ENCODE measurements around the gene HOXA10.

Gene HOXA10

DNA sequence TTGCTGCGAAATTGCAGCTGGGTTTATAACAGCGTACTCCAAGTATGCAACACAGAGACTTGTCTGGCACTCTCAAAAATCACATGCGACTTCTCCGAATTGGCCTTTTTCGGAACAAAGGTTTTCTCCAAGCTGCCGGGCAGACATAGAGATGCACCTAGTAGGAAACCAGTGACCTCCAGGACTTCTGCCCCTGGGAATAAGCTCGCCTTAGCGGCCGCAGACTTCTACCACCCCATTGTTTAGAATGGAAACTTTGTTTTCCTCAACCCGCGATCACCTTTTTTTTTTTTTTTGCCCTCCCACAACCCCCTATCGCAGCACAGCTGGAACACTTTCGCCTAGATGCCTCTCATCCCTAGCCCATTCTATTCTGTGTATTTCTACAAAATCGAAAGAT lies 4.9 kb upstream of the HOXA10 start:
- DNase-seq (ENCODE audit: low spot score), result no peak

DNA sequence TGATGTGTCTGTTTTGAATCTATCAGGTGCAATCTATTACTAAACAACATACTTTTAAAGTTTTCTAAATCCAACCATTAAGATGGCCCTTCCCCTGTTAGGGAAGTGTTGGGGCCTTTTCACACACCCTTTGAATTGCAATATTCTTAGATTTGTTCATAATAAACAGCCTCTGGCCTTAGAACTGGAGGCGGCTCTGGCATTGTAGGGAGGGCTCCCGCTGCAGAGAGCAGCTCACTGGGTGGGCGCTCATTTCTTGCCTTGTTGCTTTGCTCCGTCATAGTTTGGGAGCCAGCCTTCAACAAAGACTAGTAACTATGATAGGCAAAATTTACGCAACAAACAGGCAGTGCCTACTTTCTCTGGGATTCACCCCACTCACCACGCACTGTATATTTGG lies 4.2 kb upstream of the HOXA10 start:
- DNase-seq (ENCODE audit: low spot score), result no peak

DNA sequence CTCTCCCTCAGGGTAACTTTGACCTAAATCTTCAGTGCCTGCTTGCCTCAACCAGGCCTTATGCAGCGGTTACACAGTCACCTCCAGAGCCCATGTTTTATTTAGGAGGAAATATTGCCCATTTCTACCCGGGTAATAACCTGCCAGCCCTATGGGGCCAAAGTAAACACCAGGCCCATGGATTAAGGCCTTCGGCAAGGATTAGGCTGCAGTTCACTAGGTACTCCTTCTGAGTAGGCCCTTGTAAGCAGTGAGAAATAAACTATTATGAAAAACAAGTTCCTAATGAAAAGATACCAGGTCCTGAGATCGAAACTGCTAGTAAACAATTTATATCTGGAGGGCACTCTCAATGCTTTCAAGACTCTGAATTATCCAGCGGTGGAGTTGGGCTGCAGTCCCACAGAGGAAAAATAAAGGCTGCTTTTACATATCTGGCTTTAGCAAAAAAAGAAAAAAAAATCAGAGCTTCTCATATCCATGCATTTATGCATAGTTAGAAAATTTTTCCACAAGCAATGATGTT lies 3.7 kb upstream of the HOXA10 start:
- no peak for DNase-seq (ENCODE audit: low spot score)

DNA sequence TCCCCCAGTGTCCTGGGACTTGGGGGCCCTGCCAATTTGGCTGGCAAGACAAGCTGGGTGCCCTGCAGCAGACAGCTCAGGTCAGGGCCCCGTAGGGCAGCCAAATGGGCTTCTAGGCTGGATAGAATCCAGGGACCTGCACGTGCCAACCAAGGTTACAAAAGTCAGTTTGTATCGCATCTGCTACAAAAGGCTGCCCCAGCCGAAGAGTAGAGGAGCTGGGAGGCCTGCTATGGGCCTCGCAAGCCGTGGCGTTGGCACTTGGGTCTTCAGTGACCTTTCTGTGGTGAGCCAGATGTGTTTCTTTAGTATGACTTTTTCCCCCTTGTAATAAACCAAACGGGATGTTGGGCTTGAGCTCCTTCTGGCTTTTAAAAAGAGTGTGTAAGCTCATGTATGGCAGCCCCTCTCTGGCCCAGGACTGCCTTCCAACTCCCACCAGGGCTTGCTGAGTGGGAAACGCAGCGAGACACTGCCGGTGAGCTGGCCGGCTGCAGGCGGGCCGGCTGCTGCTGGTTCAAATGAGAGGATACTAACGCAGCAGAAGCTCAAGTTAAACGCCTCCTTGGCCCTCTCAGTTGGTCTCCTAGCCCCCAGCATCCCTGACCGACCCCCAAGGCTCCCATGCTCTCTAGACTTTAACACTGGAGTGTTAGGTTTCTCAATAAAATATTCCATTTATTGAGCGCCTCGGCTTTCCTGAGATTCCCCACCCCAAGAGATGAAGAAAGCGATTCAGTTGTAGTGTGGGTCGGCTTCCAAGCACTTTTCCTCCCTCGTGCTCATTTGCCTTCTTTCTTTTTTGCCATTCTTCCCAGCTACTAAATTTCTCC lies 3.1 kb upstream of the HOXA10 start:
- DNase-seq (ENCODE audit: low spot score), result no peak

DNA sequence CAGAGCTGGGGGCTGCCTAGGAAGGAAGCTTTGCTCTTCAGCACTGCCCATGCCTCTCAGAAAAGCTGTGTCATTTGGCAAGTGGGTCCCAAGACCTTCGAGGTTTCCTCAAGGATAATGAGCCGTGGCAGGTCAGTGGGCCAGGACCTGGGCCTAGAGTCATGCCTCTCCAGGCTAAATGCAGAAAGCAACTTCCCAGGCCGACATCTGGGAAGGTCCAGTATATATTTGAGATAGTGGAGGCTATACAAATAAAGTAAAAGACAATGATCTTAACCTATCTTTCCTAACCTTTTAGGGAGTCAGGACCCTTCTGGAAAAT lies 2.4 kb upstream of the HOXA10 start:
- DNase-seq (ENCODE audit: low spot score), result no peak

DNA sequence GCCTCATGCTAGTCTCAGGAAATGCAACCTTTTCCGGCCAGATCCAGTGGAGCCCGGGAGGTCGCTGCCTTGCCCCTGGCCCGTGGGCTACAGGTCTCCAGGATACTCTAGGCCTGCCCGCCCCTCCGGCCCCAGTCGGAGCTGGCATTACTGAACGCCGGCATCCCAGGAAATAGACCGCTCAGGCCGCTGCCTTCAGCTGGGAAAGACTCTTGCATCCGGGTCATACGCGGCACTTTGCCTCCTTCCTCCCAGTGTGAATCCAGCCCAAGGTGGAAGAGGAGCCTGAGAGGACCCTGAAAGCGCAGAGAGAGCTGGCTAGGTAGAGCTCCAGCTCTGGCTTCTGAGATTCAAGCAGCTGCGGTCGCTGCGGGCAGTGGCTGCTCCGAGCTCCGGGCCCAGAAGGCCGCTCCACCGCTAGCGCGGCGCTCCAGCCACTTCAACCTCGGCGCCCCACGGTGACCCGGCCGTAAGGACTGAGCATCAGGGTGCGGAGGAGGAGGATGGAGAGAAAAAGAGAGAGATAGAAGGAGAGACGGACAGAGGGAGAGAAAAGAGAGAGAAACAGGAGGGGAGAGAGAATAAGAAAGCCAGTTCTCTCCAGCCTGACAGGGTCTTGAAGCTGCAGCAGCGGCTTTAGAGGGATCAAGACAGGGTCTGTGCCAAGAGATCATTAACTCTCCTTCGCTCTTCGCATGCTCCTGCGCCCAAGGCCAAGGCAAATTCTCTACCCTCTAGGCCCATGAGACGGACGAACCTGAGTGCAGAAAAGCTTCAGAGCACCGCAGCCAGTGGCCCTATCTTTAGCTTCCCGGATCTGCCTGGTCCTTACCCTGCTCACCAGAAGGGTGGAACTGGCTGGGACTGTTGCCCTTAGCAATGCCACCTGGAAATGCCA lies 1.8 kb upstream of the HOXA10 start:
- DNase-seq (ENCODE audit: low spot score), result no peak

DNA sequence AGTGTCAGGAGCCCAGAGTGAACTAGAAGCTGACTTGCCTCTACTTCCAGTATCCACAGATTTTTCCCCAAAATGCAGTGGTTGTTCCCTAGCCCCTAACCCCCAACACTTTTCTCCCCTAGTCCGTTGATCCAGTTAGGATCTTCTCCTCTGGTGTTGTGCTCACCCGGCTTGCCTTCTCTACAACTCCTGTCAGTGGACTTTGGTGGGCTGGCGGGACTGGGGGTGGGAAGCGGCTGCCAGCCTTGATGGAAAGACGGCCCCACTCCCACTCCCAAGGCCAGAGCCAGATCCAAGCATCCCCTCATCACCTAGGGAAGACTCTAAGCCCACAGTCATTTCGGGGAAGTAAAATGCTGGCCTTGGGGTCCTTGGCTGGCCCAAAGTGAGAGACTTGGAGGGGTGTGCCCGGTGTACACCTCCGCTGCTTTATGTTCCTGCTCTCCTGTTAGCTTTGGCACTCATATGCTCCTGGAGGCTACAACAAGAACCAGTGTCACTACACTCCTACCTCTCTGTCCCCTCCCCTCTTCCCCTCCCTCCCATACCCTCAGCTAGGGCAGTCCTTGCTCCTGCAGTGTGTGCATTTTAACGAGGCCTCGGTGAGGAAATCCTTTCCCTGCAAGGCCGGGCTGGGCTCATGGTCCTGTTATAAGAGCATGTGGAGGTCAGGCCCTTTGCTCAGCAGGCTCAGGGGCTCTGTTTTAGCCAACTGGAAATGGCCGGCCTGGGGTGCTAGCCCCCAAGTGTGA lies 930 bp upstream of the HOXA10 start:
- DNase-seq (ENCODE audit: low spot score), result no peak

DNA sequence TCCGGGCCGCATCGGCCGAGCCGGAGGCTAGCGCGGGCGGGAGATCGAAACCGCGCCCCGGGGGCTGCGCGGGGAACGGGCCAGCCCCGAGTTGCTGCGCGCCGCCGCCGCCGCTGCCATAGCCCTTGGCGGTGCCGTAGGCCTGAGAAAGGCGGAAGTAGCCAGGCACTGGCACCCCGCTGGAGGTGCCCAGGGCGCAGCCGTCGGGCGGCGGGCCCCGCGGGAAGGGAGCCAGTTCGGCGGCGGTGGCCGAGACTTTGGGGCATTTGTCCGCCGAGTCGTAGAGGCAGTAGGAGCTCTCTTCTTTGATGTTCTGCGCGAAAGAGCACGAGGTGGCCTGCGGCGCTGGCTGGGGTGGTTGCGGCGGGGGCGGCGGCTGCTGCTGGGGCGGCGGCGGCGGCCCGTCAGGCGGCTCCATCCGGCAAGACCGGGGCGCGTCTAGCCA lies 587 bp downstream of the HOXA10 start:
- no peak for DNase-seq (ENCODE audit: low spot score)

DNA sequence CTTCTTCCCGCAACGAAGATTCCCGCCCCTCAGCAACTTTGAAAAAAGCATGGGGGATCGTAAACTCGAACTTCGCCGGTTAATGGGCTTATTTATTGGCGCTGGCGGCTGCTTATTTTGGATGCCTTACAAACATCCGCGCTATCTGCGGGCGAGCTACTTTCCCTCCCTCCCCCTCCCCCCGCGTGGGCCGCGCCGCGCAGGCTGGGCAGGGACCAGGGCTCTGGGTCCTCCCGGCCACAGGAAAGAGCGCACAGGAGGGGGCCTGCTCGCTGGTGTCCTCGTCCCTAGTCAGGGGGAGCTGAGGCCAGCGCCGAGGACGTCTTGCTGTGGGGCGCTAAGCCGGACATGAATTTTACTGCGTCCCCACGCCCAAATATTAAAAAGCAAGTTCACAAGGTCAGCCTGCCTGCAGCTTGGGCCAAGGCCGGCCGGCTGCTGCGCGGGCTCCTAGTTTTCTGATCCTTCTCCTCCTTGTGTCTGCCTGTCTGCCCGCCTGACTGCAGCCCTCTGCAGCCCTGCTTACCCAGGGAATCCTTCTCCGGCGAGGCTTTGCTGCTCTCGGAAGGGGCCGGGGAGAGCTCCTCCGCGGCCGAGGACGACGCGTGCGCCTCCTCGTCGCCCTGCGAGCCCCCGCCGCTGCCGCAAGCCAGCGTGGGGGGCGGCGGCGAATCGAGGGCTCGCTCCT lies 1.2 kb downstream of the HOXA10 start:
- no peak for DNase-seq (ENCODE audit: low spot score)

DNA sequence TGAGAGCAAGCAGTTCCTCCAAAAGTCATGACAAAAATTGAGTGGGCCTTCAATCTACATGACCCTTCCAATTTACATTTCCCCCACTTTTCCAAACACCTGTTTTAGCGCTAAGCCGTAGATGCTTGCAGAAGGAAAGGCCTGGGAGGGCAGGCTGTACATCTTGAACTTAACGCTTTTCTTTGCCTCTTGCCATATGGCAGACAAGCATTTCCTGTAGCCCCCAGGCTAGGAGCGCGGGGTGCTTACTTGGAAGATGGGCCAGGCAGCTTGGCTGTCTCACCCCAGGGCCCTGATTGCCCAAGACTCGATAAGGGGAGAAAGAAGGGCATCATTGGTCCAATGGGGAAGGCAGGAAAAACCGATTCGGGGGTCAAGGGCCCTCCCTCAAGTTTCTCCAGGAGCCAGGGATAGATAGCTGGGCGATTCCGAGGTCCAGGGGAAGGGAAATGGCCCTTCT lies 1.8 kb downstream of the HOXA10 start:
- DNase-seq (ENCODE audit: low spot score), result no peak

DNA sequence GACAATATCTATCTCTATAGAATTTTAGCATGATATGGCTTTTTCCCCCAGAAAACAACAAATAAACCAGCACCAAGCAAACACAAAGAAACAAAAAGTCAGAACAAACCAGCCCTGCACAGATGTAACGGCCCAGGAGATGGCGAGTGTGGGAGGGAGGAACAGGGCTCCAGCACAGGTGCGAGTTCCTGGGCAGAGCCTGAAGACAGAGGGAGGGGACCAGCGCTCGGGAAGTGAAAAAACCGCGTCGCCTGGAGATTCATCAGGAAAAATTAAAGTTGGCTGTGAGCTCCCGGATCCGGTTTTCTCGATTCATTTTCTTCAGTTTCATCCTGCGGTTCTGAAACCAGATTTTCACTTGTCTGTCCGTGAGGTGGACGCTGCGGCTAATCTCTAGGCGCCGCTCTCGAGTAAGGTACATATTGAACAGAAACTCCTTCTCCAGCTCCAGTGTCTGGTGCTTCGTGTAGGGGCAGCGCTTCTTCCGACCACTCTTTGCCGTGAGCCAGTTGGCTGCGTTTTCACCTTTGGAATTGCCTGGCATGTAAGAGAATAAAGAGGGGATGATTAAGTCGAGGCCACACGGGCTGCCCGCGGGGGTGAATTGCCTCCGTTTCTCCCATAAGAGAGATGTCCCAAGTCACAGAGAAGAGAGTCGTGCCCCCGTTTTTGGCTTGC lies 2.3 kb downstream of the HOXA10 start:
- no peak for DNase-seq (ENCODE audit: low spot score)

DNA sequence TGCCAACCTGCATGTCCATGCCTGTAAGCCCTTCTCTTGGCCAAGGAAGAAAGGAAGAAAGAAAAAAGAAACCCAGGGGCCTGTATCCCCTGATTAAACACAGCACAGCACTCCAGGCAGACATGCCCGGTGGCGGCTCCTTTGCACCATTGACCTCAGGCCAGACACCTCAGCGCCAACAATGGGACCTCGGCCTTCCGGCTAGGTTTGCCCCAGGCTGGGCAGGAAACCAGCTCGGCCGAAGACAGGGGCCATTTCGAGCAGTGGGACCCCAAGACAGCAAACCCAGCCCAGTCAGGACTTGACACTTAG lies 2.8 kb downstream of the HOXA10 start:
- no peak for DNase-seq (ENCODE audit: low spot score)

DNA sequence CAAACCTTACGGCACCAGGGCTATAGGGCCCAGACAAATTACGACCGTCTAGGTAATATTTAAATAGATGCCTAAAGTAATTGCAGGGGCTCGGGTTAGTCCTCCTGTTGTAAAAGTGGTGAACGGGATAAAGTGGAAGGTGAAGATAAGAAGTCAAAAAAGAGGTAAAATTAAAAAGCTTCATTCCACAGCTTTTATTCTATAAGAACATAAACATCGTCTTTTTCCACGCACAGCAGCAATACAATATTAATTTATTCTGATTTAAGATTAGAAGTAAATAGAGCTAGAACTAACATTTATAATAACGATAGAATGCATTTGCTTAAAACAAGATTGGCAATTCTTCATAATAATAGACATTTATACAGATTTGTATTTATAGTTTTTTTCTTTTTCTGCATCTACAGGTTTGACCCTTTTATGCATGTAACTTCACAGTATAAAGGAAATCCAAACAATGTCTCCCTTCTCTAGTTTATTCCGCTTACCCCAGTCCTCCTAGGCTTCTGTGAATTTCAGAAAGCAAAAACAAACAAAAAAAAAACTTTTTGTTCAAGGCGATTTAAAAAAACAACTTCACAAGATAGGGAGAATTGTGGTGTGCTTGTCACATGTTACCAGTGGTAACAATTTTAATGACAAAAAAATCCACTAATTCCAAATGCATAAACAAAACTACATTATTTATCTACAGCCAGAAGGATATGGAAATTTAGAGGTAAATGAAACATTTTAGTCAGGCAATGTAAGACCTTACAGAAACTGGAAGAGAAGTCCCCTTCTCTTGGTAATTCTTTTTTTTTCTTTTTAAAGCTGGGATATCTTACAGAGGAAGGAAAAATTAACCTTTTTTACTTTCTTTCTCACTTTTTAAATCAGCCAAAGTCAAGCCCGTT lies 3.4 kb downstream of the HOXA10 start:
- DNase-seq (ENCODE audit: low spot score), result no peak

DNA sequence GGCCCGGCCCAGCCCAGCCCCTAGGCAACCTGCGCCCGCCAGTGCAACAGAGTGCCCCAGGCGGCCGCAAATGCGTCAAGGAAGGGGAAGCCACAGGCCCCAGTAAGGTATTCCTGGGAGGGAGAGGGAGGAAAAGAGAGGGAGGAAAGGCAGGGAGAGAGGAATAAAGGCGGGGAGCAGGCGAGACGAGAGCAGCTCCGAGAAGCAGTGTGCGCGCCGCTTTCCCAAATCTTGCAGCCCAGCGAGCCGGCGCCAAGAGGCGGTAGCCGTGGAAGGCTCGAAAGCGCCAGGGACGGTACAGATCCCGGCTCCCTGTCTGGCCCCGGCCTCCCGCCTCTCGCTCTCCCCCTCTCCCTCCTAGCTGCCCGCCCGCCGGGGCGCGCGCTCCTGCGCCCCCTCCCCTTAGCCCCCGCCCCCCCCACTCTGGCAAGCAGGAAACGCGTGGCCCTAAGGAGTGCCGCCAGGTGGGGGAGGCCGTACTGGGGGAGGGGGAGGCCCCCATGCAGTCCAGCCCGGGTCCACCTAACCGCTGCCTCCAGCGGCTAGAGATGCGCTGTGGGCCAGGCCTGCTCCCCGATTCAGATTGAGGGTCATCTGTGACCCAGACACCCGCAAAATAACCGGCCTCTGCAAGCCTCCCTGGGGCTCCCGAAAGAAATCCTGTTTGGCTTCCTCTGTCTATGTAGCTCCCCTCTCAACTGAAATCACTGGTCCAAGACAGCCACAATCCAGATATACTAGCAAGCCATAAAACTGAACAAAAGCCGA lies 4.3 kb downstream of the HOXA10 start:
- no peak for DNase-seq (ENCODE audit: low spot score)

DNA sequence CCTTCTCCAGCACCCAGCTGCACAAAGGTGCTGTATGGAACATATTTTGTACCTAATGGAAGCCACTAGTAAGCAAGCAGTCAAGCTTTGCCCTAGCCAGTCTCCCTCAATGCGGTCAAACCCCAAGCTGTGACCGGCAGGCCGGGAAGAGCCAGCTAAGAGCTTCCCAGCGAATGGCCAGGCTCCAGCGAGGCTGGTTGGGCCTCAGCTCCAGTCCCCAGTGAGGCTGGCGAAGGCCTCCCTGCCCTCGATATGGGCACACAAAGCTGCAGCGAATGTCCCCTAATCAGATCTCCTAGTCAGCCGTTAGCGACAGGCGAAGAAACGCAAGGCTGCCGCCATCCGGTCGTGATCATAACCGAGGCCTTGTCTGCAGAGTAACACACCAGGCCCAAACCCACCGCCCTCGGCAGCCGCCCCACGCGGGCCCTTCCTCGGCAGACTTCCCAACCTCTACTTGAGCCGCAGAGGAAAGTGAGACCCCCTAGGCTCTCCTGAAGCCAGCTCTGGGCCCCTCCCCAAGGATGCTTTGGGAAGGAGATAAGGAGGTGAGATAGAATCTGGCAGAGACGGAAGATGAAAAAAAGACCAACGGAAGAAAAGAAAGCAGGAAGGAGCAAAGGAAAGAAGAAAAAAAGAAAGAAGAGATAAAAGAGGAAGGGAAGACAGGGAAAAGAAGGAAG lies 5.7 kb downstream of the HOXA10 start:
- no peak for DNase-seq (ENCODE audit: low spot score)

DNA sequence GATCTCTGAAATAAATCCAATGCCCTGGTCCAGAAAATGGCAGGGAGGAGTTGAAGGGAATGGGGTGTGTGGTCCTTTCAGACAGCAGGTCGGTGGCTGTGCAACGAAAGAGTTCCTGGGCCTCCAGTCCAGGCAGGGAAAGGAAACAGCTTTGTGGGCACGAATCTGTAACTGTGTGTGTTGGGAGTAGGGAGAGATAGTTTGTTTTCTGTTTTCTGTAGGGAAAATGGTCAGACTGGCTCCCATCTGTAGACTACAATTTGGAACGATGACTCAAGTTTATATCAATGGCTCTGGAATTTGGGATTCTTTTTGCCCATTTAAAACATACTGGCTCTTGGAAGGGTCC lies 6.2 kb downstream of the HOXA10 start:
- DNase-seq (ENCODE audit: low spot score), result no peak

DNA sequence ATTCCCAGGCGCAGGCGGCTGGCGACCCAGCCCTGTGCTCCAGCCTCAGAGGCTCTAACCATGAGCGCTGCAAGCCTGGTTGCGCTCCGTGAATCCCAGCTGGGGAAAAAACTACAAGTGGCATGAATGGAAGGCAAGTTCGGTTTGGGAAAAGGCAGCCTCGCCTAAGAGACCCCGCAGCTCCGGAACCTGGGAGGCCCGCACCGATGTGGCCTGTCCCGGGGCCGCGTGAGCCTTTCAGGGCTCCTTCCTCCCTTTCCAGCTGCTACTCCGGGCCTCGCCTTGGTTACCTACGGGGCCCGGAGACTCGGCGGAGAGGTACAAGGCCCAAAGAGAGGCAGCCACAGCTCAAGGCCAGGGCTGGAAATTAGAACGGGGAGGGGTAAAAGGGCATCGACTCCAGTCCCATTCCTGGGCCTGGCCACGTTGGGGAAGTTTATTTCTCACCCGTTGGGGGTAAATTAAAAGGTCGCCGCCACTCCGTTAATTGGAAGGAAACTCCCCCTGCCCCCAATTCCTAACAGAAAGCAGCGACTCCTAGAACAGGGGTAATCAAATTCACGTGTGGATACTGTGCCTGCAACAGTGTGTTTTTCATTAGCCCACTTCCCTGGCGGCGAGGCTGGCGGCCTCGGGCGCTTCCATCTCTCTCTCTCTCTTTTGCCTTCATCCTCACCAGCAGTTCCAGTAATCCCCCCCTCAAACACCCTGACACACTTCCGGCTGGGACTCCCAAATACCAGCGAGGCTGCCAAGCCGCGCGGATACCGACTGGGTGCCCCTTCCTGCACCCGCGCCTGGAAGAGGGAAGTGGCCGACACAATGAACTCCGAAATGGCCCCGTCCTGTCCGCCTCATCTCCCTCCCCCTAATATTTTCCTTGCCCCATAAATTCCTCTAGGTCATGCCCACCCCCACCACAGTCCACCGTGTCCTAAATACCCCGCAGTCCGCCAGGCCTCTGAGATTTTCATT lies 7.3 kb downstream of the HOXA10 start:
- no peak for DNase-seq (ENCODE audit: low spot score)
